Measurements from ENCODE around the gene LGI1. TPM values are rescaled to one million over a fixed set of nuclear protein-coding genes. Genes with fewer than 3 reads are reported as not detected.

Gene LGI1
- 0.13 to 0.59 TPM in 2 of 3 replicates, not detected in the other for total RNA-seq

DNA sequence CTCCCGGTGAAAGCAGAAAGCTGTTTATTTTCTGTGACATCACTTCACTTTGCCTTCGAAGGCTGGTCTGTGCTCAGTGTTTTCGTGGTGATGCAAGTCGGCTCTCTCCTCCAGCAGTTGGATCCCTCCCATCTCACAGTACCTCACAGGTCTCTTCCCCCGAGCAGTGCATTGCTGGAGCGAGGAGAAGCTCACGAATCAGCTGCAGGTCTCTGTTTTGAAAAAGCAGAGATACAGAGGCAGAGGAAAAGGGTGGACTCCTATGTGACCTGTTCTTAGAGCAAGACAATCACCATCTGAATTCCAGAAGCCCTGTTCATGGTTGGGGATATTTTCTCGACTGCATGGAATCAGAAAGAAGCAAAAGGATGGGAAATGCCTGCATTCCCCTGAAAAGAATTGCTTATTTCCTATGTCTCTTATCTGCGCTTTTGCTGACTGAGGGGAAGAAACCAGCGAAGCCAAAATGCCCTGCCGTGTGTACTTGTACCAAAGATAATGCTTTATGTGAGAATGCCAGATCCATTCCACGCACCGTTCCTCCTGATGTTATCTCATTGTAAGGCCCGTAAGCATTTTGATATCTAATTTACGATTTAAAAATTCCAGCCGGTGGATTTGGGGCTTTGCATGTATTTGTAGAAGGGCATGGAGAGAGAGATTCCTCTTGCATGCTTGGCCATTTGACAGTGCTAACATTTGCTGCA, at the start of gene LGI1:
LGI1 (plus strand) TSS at position 136 of the 707 bp plus-strand sequence; CDS start at position 345, 209 bp downstream.
- H3K27ac Mint-ChIP-seq = peak within 1 kb of the TSS; percentile 71
- no peaks in the 10 kb centered on the region for H3K36me3 Mint-ChIP-seq
- H3K4me1 Mint-ChIP-seq = peaks cover 30% of the 10 kb centered on the region
- no peaks in the 10 kb centered on the region for H3K9me3 Mint-ChIP-seq
- TF ChIP-seq, protein P1, sequence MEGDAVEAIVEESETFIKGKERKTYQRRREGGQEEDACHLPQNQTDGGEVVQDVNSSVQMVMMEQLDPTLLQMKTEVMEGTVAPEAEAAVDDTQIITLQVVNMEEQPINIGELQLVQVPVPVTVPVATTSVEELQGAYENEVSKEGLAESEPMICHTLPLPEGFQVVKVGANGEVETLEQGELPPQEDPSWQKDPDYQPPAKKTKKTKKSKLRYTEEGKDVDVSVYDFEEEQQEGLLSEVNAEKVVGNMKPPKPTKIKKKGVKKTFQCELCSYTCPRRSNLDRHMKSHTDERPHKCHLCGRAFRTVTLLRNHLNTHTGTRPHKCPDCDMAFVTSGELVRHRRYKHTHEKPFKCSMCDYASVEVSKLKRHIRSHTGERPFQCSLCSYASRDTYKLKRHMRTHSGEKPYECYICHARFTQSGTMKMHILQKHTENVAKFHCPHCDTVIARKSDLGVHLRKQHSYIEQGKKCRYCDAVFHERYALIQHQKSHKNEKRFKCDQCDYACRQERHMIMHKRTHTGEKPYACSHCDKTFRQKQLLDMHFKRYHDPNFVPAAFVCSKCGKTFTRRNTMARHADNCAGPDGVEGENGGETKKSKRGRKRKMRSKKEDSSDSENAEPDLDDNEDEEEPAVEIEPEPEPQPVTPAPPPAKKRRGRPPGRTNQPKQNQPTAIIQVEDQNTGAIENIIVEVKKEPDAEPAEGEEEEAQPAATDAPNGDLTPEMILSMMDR (IDR thresholded peaks at IDR 0.05; ENCODE audit: unreplicated experiment) = no peak
- peak within 1 kb of the TSS; percentile 57 for H3K4me3 Mint-ChIP-seq
- H3K27me3 Mint-ChIP-seq (ENCODE audit: low read depth) = peaks cover 33% of the 10 kb centered on the region
- DNase-seq (ENCODE audit: low spot score in 2 of 2, unreplicated experiment in 2 of 2) = no peak

DNA sequence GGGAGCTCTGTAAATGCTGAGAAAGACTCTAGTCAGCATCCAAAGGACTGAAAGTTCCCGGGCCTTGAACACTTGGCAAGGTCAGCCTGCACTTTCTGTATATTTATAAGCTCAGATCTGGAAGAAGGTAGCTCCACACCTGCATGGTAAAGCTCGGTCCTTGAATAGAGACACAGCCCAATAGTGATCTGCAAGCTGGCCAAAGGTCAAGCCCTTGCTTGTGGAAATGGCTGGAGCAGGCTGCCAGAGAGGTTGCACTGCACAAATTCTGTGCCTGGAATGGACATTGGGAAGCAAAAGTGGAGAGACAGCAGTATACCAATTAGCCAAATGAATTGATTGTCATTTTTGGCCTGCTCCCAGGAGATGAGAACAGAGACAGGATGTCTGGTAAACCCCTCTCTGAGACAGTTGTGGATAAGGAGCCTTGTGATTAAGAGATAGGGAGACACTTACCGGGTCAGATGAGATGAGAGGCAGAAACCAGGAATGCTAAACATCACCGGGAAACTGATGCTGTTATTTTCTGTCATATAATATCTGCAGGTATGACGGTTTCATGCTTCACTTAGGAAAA, 47.3 kb upstream of the LGI1 start:
- Mint-ChIP-seq H3K4me3 (no peak overlapping the region), H3K27ac (peak overlapping the region; percentile 50), H3K27me3 (ENCODE audit: low read depth) (no peaks in the 10 kb centered on the region), H3K4me1 (peaks cover 13% of the 10 kb centered on the region), H3K36me3 (no peaks in the 10 kb centered on the region), H3K9me3 (no peaks in the 10 kb centered on the region)
- DNase-seq (ENCODE audit: low spot score in 2 of 2, unreplicated experiment in 2 of 2) = no peak
- TF ChIP-seq, protein P1 (IDR thresholded peaks at IDR 0.05; ENCODE audit: unreplicated experiment) = no peak

DNA sequence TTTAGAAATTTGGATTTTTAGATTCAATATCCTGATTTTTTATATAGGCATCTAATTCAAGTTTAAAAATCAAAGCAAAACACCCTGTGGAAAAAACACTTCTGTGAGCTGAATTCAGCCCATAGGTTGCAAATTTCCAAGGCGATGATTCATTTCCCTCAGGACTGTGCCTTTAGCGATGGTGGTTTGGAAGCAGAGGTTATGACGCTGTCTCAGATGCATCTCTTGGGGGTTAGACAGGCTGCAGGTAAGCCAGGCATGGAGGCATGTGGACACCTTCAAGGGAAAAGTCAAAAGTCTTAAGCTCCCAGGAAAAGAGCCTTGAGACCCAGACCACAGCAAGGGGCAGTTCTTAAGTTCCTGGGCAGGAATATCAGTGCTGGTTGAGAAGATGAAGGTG, 45.8 kb upstream of the LGI1 start:
- TF ChIP-seq, protein P1 (IDR thresholded peaks at IDR 0.05; ENCODE audit: unreplicated experiment) = no peak
- H3K4me3 Mint-ChIP-seq = no peak overlapping the region
- H3K27me3 Mint-ChIP-seq (ENCODE audit: low read depth) = no peaks in the 10 kb centered on the region
- H3K36me3 Mint-ChIP-seq = no peaks in the 10 kb centered on the region
- no peaks in the 10 kb centered on the region for H3K9me3 Mint-ChIP-seq
- no peak overlapping the region for H3K27ac Mint-ChIP-seq
- DNase-seq (ENCODE audit: low spot score in 2 of 2, unreplicated experiment in 2 of 2) = no peak
- H3K4me1 Mint-ChIP-seq = peaks cover 13% of the 10 kb centered on the region

DNA sequence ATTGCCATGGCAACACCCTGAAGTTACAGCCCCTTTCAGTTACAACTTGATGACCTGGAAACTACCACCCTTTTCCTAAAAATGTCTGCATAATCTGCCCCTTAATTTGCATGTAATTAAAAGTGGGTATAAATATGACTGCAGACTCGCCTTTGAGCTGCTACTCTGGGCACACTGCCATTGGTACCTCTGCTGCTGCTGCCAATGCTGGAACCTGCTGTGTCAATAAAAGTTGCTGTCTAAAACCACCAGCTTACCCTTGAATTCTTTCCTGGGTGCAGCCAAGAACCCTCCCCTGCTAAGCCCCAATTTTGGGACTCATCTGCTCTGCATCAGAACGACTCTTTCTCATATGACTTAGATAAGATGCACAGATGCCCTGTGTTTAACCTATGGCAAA, 45.1 kb upstream of the LGI1 start:
- TF ChIP-seq, protein P1 (IDR thresholded peaks at IDR 0.05; ENCODE audit: unreplicated experiment) = no peak
- no peaks in the 10 kb centered on the region for H3K27me3 Mint-ChIP-seq (ENCODE audit: low read depth)
- H3K27ac Mint-ChIP-seq = no peak overlapping the region
- H3K9me3 Mint-ChIP-seq = no peaks in the 10 kb centered on the region
- H3K4me3 Mint-ChIP-seq = no peak overlapping the region
- H3K36me3 Mint-ChIP-seq = no peaks in the 10 kb centered on the region
- peaks cover 13% of the 10 kb centered on the region for H3K4me1 Mint-ChIP-seq
- DNase-seq (ENCODE audit: low spot score in 2 of 2, unreplicated experiment in 2 of 2) = no peak

DNA sequence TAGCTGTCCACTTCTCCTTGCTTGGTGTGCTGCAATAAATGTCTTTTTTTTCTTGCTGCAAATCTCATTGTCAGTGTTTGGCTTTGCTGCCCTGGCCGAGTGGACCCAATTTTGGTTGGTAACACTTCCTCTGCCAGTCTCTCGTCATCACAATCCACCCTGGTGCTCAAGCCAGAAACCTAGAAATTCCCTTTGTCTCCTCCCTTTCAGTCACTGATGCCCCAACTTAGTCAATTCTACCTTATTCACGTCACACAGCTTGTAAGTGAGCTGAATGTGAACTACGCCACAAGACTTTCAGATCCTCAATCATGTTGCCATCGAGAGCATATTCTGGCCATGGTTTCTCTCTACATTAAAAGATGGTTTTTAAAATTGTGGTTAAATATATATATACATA, 42.4 kb upstream of the LGI1 start:
- TF ChIP-seq, protein P1 (IDR thresholded peaks at IDR 0.05; ENCODE audit: unreplicated experiment) = no peak
- no peak overlapping the region for H3K27ac Mint-ChIP-seq
- peaks cover 9% of the 10 kb centered on the region for H3K27me3 Mint-ChIP-seq (ENCODE audit: low read depth)
- no peak overlapping the region for H3K4me3 Mint-ChIP-seq
- H3K4me1 Mint-ChIP-seq = peaks cover 10% of the 10 kb centered on the region
- no peak for DNase-seq (ENCODE audit: low spot score in 2 of 2, unreplicated experiment in 2 of 2)
- no peaks in the 10 kb centered on the region for H3K9me3 Mint-ChIP-seq
- no peaks in the 10 kb centered on the region for H3K36me3 Mint-ChIP-seq

All from mesothelial cell of epicardium (in vitro differentiated cells).